SK-MEL-5 (cell line): ENCODE results near the gene ADGRG7. TPM values are rescaled to one million over a fixed set of nuclear protein-coding genes. Genes with fewer than 3 reads are reported as not detected.

Experiments used
- small RNA-seq, 2 experiments: library from RNA; depleted of rRNA; stranded (forward); fragments of <200 nt; gene quantifications; one replicate each; pipeline ENCODE3, GENCODE V24; 2014
- total RNA-seq: library from RNA; depleted of rRNA; stranded (reverse); fragments of >200 nt; shearing (Covaris generic); gene quantifications from 2 replicates; pipeline ENCODE4 v1.2.3, GENCODE V29; 2014; rRNA removed

ADGRG7 gene
- total RNA-seq, 1 experiment from 2014 or later: not detected

Small RNA genes within 50 kb of the gene (small RNA-seq; reads per million reads assigned to genes)
- gene RF00322: 0 reads per million in 2 experiments

Other genes with a start within 250 kb of the ADGRG7 start
- 82.8 and 86.7 TPM in 2 replicates for gene TOMM70, start 208.5 kb upstream of the ADGRG7 start, total RNA-seq
- gene LNP1, start 208.1 kb upstream of the ADGRG7 start, total RNA-seq: 3.1 and 3.2 TPM in 2 replicates
- 21.1 and 21.4 TPM in 2 replicates for gene TMEM45A, start 117.0 kb upstream of the ADGRG7 start, total RNA-seq
- 79.0 and 95.6 TPM in 2 replicates for gene TFG, start 99.9 kb downstream of the ADGRG7 start, total RNA-seq